Endothelial cell of umbilical vein (primary cell): ENCODE data around the gene NPTN.

Source experiments
- CTCF ChIP-seq, 2 donors: IDR thresholded peaks; 1 replicate in 1 of 2; 2 replicates in 1 of 2; pipeline ENCODE4 v1.5.1; 2011; ENCODE audit warnings: low read length in 2 of 2, mild to moderate bottlenecking in 2 of 2, moderate library complexity in 2 of 2, control low read depth in 1 of 2, inconsistent platforms in 1 of 2, low read depth in 1 of 2; ENCODE audit not compliant: insufficient read depth in 1 of 2; ENCODE audit errors: extremely low read depth in 1 of 2
- EZH2 ChIP-seq: IDR thresholded peaks from 2 replicates; pipeline ENCODE4 v1.6.1; 2012; ENCODE audit warnings: borderline replicate concordance, low read depth, mild to moderate bottlenecking, moderate library complexity, low read length, inconsistent platforms; ENCODE audit not compliant: severe bottlenecking
- GATA2 ChIP-seq: IDR thresholded peaks from 2 replicates; pipeline ENCODE4 v1.7.0; 2011; ENCODE audit warnings: low read depth, mild to moderate bottlenecking, moderate library complexity, mixed read lengths, low read length; ENCODE audit not compliant: insufficient read length, insufficient read depth
- MAX ChIP-seq: IDR thresholded peaks from 2 replicates; pipeline ENCODE4 v1.6.1; 2011; ENCODE audit not compliant: insufficient read depth, insufficient read length
- MYC ChIP-seq: IDR thresholded peaks from one replicate; pipeline ENCODE4 v1.6.1; 2011; ENCODE audit warnings: mild to moderate bottlenecking, low read depth, low read length
- POLR2A ChIP-seq: IDR thresholded peaks from 2 replicates; pipeline ENCODE4 v1.6.1; 2012; ENCODE audit warnings: low read depth, mild to moderate bottlenecking, control low read depth, low read length
- POLR2AphosphoS5 ChIP-seq: IDR thresholded peaks from 2 replicates; pipeline ENCODE4 v1.6.1; 2012; ENCODE audit warnings: low read depth, mild to moderate bottlenecking, control low read depth, low read length, moderate library complexity; ENCODE audit not compliant: insufficient read depth

GRCh38 chr15:73617913-73618312 is 15.3 kb downstream of the NPTN start:
- no peak for TF ChIP-seq CTCF (IDR thresholded peaks at IDR 0.05; ENCODE audit: extremely low read depth in 1 of 2, insufficient read depth in 1 of 2, low read depth in 1 of 2, low read length in 2 of 2)
- TF ChIP-seq GATA2, result no peak
- no peak for TF ChIP-seq EZH2
- TF ChIP-seq POLR2A, result no peak
- TF ChIP-seq POLR2AphosphoS5, result no peak
- TF ChIP-seq MAX, result no peak
- no peak for TF ChIP-seq MYC
